Measurements from ENCODE around the gene MOSMO.
A peak's percentile ranks its signal among the peaks of the same experiment; 100 is the strongest.

The MOSMO gene

DNA sequence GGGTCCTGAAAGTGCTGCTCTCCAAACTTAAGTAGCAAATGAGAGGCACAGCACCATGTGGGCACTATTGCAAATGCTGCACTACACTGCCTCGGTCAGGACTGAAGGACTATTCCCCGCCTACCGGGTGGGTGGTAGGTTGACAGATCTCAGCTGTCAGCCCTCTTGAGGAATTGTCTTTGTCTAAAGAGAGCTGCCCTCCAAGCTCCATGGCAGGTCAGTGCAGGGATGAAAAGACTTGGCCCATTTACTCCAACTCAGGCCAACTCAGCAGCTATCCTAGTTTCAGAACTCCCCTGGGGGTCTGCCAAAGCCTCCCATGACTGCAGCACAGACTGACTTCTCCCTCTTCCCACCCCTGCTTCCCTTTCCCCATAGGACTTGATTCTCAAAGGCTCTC lies 3.6 kb upstream of the MOSMO start:
- Histone ChIP-seq H3K36me3 (ENCODE audit: control insufficient read depth, insufficient read depth, low read length) (no peaks in the 10 kb centered on the region), H3K27me3 (ENCODE audit: control insufficient read depth, insufficient read depth, low read length) (peaks cover 3% of the 10 kb centered on the region), H3K4me3 (ENCODE audit: low read depth, low read length) (no peak overlapping the region), H3K9me3 (ENCODE audit: control insufficient read depth, insufficient read depth, low read length) (no peaks in the 10 kb centered on the region), H3K4me1 (ENCODE audit: control insufficient read depth, insufficient read depth, low read length) (no peaks in the 10 kb centered on the region), H3K9ac (ENCODE audit: low read depth, low read length) (no peak overlapping the region)

DNA sequence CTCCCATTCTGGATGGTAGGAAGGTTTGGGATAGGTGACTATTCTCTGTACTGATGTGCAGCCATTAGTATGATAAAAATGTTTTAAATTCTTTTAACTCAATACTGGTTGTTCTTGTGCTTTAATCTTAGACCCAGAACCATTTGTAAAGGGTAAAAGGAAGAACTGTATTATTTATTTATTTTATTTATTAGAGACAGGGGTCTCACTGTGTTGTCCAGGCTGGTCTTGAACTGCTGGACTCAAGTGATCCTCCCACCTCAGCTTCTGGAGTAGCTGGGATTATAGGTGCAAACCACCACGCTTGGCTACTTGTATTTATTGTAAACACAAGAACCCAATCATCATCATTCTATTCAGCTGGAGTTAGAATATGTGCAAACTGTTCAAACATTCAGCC lies 2.2 kb upstream of the MOSMO start:
- no peaks in the 10 kb centered on the region for H3K36me3 ChIP-seq (ENCODE audit: control insufficient read depth, insufficient read depth, low read length)
- H3K9ac ChIP-seq (ENCODE audit: low read depth, low read length): no peak overlapping the region
- H3K27me3 ChIP-seq (ENCODE audit: control insufficient read depth, insufficient read depth, low read length): peaks cover 3% of the 10 kb centered on the region
- no peaks in the 10 kb centered on the region for H3K4me1 ChIP-seq (ENCODE audit: control insufficient read depth, insufficient read depth, low read length)
- no peaks in the 10 kb centered on the region for H3K9me3 ChIP-seq (ENCODE audit: control insufficient read depth, insufficient read depth, low read length)
- no peak overlapping the region for H3K4me3 ChIP-seq (ENCODE audit: low read depth, low read length)

DNA sequence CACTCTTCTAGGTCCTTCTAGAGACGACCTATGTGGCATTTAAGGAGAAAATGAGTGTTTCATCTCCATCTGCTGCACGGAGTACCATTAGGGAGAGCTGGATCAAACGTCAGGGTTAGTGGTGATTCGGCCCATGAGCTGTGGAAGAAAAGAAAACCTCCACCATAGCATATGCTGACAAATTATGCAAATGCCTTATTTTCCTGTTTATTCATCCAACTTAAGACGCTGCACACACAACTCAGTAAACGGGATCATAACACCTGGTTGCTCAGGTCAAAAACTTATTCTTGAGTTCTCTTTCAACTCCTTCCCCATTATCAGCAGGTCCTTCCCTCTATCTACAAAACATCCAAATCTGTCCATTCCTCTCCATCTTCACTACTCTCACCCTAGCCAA lies 1.3 kb upstream of the MOSMO start:
- Histone ChIP-seq H3K4me3 (ENCODE audit: low read depth, low read length) (peak overlapping the region; percentile 44), H3K9me3 (ENCODE audit: control insufficient read depth, insufficient read depth, low read length) (no peaks in the 10 kb centered on the region), H3K9ac (ENCODE audit: low read depth, low read length) (no peak overlapping the region), H3K27me3 (ENCODE audit: control insufficient read depth, insufficient read depth, low read length) (peaks cover 3% of the 10 kb centered on the region), H3K36me3 (ENCODE audit: control insufficient read depth, insufficient read depth, low read length) (no peaks in the 10 kb centered on the region), H3K4me1 (ENCODE audit: control insufficient read depth, insufficient read depth, low read length) (no peaks in the 10 kb centered on the region)

DNA sequence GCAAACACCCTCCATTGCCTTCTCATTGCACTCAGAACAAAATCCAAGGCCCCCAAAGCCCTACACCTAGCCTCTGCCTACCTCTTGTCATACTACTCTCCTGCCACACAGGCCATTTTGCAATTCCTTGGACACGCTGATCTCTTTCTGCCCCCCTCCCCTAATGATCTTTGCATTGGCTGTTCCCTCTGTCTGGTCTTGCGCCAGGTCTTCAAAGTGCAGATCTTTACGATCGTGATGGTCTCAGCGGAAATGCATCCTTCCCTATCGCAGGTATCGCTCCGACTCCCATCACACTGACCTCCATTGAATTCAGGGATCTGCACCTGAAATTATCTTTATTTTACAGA lies 777 bp upstream of the MOSMO start:
- Histone ChIP-seq H3K4me1 (ENCODE audit: control insufficient read depth, insufficient read depth, low read length) (no peaks in the 10 kb centered on the region), H3K27me3 (ENCODE audit: control insufficient read depth, insufficient read depth, low read length) (peaks cover 3% of the 10 kb centered on the region), H3K4me3 (ENCODE audit: low read depth, low read length) (peak overlapping the region; percentile 44), H3K9ac (ENCODE audit: low read depth, low read length) (no peak overlapping the region), H3K9me3 (ENCODE audit: control insufficient read depth, insufficient read depth, low read length) (no peaks in the 10 kb centered on the region), H3K36me3 (ENCODE audit: control insufficient read depth, insufficient read depth, low read length) (no peaks in the 10 kb centered on the region)

DNA sequence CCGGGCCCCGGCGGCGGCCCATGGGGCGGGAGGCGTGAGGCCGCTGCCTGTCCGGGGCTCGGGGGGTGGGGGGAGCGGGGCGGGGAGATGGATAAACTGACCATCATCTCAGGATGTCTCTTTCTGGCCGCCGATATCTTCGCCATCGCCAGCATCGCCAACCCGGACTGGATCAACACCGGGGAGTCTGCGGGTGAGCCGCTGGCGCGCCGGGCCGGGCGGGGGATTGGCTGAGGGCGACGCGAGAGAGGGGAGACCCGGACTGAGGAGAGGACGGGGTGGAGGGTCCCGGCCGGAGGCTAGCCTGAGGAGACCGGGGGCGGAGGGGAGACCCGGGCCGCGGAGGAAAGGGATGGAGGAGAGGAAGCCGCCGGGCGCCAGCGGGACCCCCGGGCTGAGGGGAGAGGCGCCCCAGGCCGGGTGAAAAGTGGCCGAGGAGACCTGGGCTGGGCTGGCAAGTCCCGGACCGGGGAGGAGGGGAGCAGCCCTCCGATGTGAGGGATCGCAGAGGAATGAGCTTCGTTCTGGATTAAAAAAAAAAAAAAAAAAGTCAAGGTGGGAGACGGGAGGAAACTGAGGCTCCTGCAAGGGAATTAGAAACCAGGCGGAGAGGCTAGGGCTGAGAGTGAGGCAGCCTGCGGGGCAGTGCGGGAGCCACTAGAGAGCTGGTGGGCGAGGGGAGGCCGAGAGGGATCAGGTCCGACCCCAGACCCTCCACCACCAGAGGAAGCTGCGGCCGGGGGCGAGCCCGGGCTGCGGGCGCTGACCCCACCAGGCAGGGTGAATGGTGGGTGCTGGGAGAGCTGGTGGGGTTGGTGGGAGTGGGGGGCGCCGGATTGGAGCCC lies 526 bp downstream of the MOSMO start:
- Histone ChIP-seq H3K4me3 (ENCODE audit: low read depth, low read length) (peak overlapping the region; percentile 56), H3K4me1 (ENCODE audit: control insufficient read depth, insufficient read depth, low read length) (no peaks in the 10 kb centered on the region), H3K36me3 (ENCODE audit: control insufficient read depth, insufficient read depth, low read length) (no peaks in the 10 kb centered on the region), H3K27me3 (ENCODE audit: control insufficient read depth, insufficient read depth, low read length) (peaks cover 3% of the 10 kb centered on the region), H3K9me3 (ENCODE audit: control insufficient read depth, insufficient read depth, low read length) (no peaks in the 10 kb centered on the region), H3K9ac (ENCODE audit: low read depth, low read length) (peak overlapping the region; percentile 68)

DNA sequence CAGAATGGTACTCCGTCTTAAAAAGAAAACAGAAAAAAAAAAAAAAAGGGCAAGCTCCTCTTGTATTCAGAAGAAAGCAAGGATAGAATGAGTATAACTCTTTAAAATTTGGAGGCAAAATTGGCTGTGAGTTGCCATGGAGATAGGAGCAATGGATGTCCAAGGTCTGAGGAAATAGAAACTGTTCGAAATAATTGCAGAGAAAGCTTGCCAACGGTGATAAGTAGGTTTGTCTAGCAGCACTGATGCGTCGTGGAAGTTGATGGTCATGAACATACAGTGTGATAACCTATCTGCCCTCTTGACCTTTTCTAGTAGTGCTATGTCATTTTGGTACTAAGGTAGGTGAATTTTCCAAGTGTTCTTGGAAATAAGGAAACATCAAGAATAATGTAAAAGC lies 3.0 kb downstream of the MOSMO start:
- H3K4me3 ChIP-seq (ENCODE audit: low read depth, low read length): no peak overlapping the region
- no peaks in the 10 kb centered on the region for H3K4me1 ChIP-seq (ENCODE audit: control insufficient read depth, insufficient read depth, low read length)
- no peaks in the 10 kb centered on the region for H3K9me3 ChIP-seq (ENCODE audit: control insufficient read depth, insufficient read depth, low read length)
- no peak overlapping the region for H3K9ac ChIP-seq (ENCODE audit: low read depth, low read length)
- no peaks in the 10 kb centered on the region for H3K36me3 ChIP-seq (ENCODE audit: control insufficient read depth, insufficient read depth, low read length)
- peaks cover 3% of the 10 kb centered on the region for H3K27me3 ChIP-seq (ENCODE audit: control insufficient read depth, insufficient read depth, low read length)

DNA sequence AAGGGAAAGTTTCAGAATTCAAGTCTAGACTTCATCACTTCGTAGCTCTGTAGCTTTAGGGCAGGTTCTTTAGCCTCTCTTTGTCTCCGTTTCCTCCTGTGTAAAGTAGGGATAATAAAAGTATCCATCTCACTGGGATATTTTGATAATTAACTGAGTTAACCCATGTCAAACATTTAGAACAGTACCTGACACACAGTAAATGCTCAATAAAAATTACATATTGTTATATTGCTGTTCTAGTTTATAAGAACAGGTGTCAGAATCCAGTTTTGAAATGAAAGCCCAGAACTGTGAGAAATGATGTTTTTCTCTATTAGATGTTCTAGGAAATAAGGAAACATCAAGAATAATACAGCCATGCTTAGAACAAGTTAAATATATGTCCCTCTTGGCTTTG lies 4.3 kb downstream of the MOSMO start:
- H3K9ac ChIP-seq (ENCODE audit: low read depth, low read length): no peak overlapping the region
- no peaks in the 10 kb centered on the region for H3K36me3 ChIP-seq (ENCODE audit: control insufficient read depth, insufficient read depth, low read length)
- no peaks in the 10 kb centered on the region for H3K4me1 ChIP-seq (ENCODE audit: control insufficient read depth, insufficient read depth, low read length)
- H3K27me3 ChIP-seq (ENCODE audit: control insufficient read depth, insufficient read depth, low read length): no peaks in the 10 kb centered on the region
- H3K9me3 ChIP-seq (ENCODE audit: control insufficient read depth, insufficient read depth, low read length): no peaks in the 10 kb centered on the region
- no peak overlapping the region for H3K4me3 ChIP-seq (ENCODE audit: low read depth, low read length)

DNA sequence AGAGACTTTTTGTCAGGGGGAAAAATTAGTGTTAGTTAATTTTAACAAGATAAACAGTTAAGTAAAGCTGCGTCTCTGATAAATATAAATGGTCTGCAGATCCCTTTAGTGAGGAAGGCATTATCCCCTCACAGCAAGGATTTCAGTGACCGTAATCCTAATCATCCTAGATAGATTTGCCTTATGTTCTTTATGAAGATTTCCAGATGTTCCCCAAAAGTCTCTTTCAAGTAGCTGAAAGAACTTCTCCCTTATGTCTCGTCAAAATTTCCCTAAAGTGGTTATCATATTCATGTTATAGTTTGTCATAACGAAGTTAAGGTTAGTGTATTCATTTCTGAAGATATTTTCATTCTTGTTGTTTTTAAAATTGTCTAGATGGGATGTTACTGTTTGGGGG lies 5.6 kb downstream of the MOSMO start:
- no peak overlapping the region for H3K4me3 ChIP-seq (ENCODE audit: low read depth, low read length)
- no peaks in the 10 kb centered on the region for H3K4me1 ChIP-seq (ENCODE audit: control insufficient read depth, insufficient read depth, low read length)

DNA sequence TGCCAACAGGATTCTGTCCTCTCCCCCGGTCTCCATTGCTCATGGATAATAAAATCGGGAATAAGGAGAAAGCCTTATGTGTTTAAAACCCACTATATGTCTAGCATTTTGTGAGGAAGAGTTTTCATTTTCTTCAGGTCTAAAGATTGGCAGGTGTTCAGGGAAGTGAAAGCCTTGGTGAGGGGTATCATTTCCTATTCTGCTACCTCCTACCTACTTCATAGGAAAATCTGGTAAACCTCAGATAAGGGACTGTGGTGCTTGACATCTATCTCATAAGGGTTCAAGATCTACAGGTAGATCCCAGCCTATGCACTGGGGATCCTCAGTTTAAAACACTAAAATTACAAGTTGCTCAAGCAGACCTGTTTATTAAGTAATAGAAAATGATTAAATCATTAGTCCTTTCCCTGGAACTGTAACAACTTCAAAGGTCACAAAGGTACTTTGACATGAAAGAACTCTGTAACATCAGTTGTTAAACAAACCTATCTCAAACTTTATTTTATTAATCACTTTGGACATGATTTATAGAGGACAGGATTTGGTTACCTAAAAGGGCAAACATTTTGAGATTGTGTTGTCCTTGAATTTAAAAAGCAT lies 6.5 kb downstream of the MOSMO start:
- Histone ChIP-seq H3K27me3 (ENCODE audit: control insufficient read depth, insufficient read depth, low read length) (no peaks in the 10 kb centered on the region), H3K9me3 (ENCODE audit: control insufficient read depth, insufficient read depth, low read length) (no peaks in the 10 kb centered on the region), H3K4me1 (ENCODE audit: control insufficient read depth, insufficient read depth, low read length) (no peaks in the 10 kb centered on the region), H3K9ac (ENCODE audit: low read depth, low read length) (no peak overlapping the region), H3K36me3 (ENCODE audit: control insufficient read depth, insufficient read depth, low read length) (no peaks in the 10 kb centered on the region), H3K4me3 (ENCODE audit: low read depth, low read length) (no peak overlapping the region)

More for the DNA sequence above, 5.6 kb downstream of the MOSMO start:
- Histone ChIP-seq H3K9ac (ENCODE audit: low read depth, low read length) (no peak overlapping the region), H3K27me3 (ENCODE audit: control insufficient read depth, insufficient read depth, low read length) (no peaks in the 10 kb centered on the region), H3K9me3 (ENCODE audit: control insufficient read depth, insufficient read depth, low read length) (no peaks in the 10 kb centered on the region), H3K36me3 (ENCODE audit: control insufficient read depth, insufficient read depth, low read length) (no peaks in the 10 kb centered on the region)

DNA sequence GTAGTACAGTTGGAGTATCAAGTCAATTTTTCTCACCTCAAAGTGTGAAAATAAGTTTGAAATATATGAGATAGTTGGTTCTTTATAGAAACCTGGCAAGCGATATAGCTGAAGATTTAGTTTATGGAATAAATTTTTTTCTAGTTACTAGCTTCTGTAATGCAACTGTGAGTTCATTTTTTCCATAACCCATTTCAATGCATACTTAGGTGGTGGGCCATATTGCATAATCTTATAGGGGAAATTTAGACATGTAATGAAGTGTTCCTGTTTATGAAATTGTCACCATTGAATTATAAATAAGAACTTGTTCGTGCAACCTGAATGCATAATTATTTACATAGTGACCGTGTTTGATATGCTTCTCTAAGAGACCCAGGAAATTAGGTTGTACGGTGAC lies 9.0 kb downstream of the MOSMO start:
- Histone ChIP-seq H3K9me3 (ENCODE audit: control insufficient read depth, insufficient read depth, low read length) (no peaks in the 10 kb centered on the region), H3K4me1 (ENCODE audit: control insufficient read depth, insufficient read depth, low read length) (no peaks in the 10 kb centered on the region)

DNA sequence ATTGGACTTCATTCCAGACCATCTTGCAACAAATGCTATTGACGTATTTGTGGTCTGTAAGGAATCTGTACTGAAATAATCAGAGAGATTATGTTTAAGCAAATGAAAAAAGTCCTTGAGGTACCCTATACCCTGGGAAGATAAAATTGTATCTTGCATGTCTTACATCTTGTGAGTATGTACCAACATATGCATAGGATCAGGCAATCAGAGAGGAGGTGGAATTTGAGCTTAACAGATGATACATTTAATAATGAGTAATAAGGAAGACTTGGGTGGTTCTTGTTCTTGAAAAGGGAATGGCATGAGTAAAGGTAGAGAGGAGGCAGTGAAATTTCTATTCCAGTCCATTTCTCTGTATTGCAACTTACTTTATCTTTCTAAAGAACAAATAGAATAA lies 10.6 kb downstream of the MOSMO start:
- H3K4me3 ChIP-seq (ENCODE audit: low read depth, low read length): no peak overlapping the region
- no peak overlapping the region for H3K9ac ChIP-seq (ENCODE audit: low read depth, low read length)
- H3K4me1 ChIP-seq (ENCODE audit: control insufficient read depth, insufficient read depth, low read length): no peaks in the 10 kb centered on the region
- no peaks in the 10 kb centered on the region for H3K27me3 ChIP-seq (ENCODE audit: control insufficient read depth, insufficient read depth, low read length)
- H3K36me3 ChIP-seq (ENCODE audit: control insufficient read depth, insufficient read depth, low read length): no peaks in the 10 kb centered on the region
- no peaks in the 10 kb centered on the region for H3K9me3 ChIP-seq (ENCODE audit: control insufficient read depth, insufficient read depth, low read length)

More for the DNA sequence above, 9.0 kb downstream of the MOSMO start:
- Histone ChIP-seq H3K4me3 (ENCODE audit: low read depth, low read length) (no peak overlapping the region), H3K36me3 (ENCODE audit: control insufficient read depth, insufficient read depth, low read length) (no peaks in the 10 kb centered on the region), H3K27me3 (ENCODE audit: control insufficient read depth, insufficient read depth, low read length) (no peaks in the 10 kb centered on the region), H3K9ac (ENCODE audit: low read depth, low read length) (no peak overlapping the region)

DNA sequence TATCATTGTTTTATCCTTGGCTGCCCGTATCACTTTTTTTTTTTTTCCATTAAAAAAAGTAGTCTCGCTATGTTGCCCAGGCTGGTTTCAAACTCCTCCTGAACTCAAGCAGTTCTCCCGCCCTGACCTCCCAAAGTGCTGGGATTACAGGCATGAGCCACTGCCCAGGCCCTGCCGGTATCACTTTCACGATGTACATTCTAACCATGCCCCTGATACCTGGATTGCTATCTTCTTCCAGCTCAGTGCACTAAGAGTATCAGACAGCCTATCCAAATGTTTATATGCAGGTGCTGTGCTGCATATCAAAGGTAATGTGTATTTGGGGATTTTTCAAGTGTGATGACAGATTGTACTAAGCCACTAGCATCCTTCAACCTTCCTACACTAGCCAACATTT lies 14.2 kb downstream of the MOSMO start:
- H3K4me1 ChIP-seq (ENCODE audit: control insufficient read depth, insufficient read depth, low read length): no peaks in the 10 kb centered on the region
- no peak overlapping the region for H3K4me3 ChIP-seq (ENCODE audit: low read depth, low read length)
- no peak overlapping the region for H3K9ac ChIP-seq (ENCODE audit: low read depth, low read length)
- H3K27me3 ChIP-seq (ENCODE audit: control insufficient read depth, insufficient read depth, low read length): no peaks in the 10 kb centered on the region
- no peaks in the 10 kb centered on the region for H3K36me3 ChIP-seq (ENCODE audit: control insufficient read depth, insufficient read depth, low read length)
- no peaks in the 10 kb centered on the region for H3K9me3 ChIP-seq (ENCODE audit: control insufficient read depth, insufficient read depth, low read length)

All from iPS-15b (cell line).